ENCODE measurements around the gene ARHGAP30. TPM values are rescaled to one million over a fixed set of nuclear protein-coding genes. Genes with fewer than 3 reads are reported as not detected.

The ARHGAP30 gene
- total and polyA plus RNA-seq, 2 of the 8 experiments (the other 6 are each of a cell fraction or from before 2014, with no cell fraction given): 0.27 to 0.39 TPM

DNA sequence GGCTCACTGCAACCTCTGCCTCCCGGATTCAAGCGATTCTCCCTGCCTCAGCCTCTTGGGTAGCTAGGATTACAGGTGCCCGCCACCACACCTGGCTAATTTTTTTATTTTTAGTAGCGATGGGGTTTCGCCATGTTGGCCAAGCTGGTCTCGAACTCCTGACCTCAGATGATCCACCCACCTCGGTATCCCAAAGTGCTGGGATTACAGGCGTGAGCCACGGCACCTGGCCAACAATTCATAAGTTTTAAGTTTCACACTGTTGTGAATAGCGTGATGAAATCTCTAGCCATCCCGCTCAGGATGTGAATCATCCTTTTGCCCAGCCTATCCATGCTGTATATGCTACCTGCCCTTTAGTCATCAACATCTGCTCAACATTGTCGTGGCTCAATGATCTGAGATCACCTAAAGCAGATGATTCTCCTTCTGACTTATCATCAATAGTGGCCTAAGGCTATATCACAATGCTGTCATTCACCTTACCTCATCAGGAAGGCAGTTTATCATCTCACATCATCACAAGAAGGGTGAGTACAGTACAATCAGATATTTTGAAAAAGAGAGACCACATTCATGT, 45.5 kb upstream of the ARHGAP30 start (continued):
- TF ChIP-seq, protein P1, sequence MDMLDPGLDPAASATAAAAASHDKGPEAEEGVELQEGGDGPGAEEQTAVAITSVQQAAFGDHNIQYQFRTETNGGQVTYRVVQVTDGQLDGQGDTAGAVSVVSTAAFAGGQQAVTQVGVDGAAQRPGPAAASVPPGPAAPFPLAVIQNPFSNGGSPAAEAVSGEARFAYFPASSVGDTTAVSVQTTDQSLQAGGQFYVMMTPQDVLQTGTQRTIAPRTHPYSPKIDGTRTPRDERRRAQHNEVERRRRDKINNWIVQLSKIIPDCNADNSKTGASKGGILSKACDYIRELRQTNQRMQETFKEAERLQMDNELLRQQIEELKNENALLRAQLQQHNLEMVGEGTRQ (IDR thresholded peaks at IDR 0.05; ENCODE audit: low read length): no peak
- TF ChIP-seq KDM1A (IDR thresholded peaks at IDR 0.05; ENCODE audit: borderline replicate concordance, low read length) (no peak), GTF2F1 (IDR thresholded peaks at IDR 0.05; ENCODE audit: borderline replicate concordance, low read depth, low read length) (no peak)

Measured in H1 (cell line).